GM10248 (cell line): ENCODE data around the gene WDR45B.

Experiments
- CTCF ChIA-PET: fragments of 300-600 bp; sonication (Branson Sonifier 250); formaldehyde crosslinking; extraction: SDS; loops from one replicate; lab custom pipeline; 2021; ENCODE audit warnings: antibody characterized with exemption; lab: Yijun Ruan, JAX
- POLR2A ChIA-PET: fragments of 350-650 bp; sonication (Branson Sonifier 250); formaldehyde crosslinking; extraction: SDS; loops from one replicate; lab custom pipeline; 2020; ENCODE audit warnings: antibody characterized with exemption; lab: Yijun Ruan, JAX
- DNase-seq: peaks from one replicate; pipeline ENCODE4 v3.0.0; 2012; ENCODE audit errors: extremely low spot score
- TF ChIP-seq, protein P1 (sequence below): IDR thresholded peaks from 2 replicates; pipeline ENCODE4 v1.5.1; 2012; ENCODE audit warnings: mild to moderate bottlenecking, low read depth; ENCODE audit errors: extremely low read depth, missing control alignments, control extremely low read depth

The WDR45B gene

DNA sequence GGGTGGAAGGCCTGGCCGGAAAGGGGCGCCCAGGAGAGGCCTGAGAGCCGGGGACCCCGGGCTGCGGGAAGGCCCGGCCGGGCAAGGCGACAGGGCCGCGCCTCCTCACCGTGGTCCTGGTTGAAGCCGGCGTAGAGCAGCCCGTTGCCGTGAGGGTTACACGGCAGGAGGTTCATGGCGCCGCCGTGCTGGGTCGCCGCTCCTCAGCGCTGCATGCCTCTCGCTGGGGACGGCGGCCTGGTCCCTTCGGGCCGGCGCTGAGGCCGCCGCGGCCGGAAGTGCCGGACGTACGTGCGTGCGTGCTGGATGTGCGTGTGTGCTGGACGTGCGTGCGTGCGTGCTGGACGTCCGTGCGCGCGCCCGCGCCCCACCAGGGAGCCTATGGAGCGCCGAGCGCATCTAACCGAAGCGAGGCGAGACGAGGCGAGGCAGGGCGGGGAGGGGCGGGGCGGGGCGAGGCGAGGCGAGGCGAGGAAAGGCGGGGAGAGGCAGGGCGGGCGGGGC lies at the start of gene WDR45B:
WDR45B (minus strand) TSS at position 280 of the 504 bp plus-strand sequence; CDS start at position 176, 104 bp downstream.
- ChIA-PET CTCF (interaction anchor here (0.7 kb wide), 1 partner anchor 20 kb away, joined by 3 read pairs; no protein-coding TSS in a partner anchor), POLR2A (no interaction called here)
- TF ChIP-seq, protein P1, sequence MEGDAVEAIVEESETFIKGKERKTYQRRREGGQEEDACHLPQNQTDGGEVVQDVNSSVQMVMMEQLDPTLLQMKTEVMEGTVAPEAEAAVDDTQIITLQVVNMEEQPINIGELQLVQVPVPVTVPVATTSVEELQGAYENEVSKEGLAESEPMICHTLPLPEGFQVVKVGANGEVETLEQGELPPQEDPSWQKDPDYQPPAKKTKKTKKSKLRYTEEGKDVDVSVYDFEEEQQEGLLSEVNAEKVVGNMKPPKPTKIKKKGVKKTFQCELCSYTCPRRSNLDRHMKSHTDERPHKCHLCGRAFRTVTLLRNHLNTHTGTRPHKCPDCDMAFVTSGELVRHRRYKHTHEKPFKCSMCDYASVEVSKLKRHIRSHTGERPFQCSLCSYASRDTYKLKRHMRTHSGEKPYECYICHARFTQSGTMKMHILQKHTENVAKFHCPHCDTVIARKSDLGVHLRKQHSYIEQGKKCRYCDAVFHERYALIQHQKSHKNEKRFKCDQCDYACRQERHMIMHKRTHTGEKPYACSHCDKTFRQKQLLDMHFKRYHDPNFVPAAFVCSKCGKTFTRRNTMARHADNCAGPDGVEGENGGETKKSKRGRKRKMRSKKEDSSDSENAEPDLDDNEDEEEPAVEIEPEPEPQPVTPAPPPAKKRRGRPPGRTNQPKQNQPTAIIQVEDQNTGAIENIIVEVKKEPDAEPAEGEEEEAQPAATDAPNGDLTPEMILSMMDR: no peak
- DNase-seq: peak; percentile 99

DNA sequence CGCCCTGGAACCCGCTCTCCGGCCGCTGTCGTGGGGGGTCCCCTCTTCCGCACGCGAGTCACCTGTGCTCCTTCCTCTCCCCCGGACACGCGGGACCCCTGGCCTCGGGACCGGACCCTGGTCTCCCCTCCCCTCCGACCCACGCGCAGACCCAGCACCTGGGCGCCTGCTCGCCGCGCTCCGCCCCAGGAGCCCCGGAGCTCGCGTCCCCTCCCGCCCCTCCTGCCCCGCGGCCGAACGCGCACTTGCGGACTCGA lies 49.5 kb upstream of the WDR45B start:
- TF ChIP-seq, protein P1: no peak
- POLR2A ChIA-PET: interaction anchor here (1.6 kb wide), 1 partner anchor 18 kb away, joined by 7 read pairs; no protein-coding TSS in a partner anchor
- CTCF ChIA-PET: interaction anchor here (0.9 to 2.1 kb wide), 2 partner anchors 14 to 31 kb away, joined by 3 to 4 read pairs; no protein-coding TSS in a partner anchor
- DNase-seq: no peak

DNA sequence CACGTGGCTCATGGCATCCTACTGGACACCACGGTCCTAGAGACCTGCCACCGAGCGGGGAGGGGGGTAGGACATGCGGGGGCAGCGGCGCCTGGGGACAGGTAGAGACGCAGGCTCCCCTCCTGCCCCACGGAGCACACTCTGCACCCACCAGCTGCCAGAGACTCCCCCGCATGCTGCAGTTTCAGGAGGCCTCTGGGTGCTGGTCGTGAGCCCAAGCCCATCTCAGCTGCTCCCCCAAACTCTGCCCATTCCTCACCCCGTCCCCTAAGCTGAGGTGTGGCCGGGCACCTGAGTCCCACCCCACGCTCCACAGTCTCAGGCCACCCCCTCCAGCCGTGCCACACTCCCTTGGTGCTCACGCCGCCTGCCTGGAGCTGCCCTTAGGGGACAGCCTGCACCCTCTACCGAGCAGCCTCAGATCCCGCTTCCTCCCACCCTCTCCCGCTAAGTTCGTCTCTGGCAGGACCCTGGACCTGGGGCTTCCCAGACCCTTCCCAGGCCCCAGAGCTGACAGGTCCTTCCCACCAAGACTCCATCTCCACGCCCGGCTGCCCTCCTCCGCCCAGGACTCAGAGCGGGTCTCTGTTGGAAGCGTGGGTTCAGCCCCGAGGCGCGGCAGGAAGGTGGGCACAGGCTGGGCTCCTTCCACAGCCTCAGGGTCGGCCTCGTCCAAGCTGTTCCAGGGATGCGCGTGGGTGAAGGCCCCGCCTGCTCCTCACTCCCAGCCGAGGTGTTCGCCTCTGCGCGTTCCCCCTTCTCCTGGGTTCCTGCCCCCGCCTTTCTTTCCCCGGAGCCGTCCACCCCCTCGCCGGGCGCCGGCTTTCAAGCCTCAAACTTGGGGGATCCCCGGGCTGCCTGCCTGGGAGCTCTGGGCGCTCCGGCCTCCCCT lies 48.9 kb upstream of the WDR45B start:
- peak; percentile 56 for DNase-seq
- ChIA-PET POLR2A (interaction anchor here (1.6 kb wide), 1 partner anchor 18 kb away, joined by 7 read pairs; no protein-coding TSS in a partner anchor), CTCF (interaction anchor here (0.9 to 2.1 kb wide), 2 partner anchors 15 to 32 kb away, joined by 3 to 4 read pairs; no protein-coding TSS in a partner anchor)

DNA sequence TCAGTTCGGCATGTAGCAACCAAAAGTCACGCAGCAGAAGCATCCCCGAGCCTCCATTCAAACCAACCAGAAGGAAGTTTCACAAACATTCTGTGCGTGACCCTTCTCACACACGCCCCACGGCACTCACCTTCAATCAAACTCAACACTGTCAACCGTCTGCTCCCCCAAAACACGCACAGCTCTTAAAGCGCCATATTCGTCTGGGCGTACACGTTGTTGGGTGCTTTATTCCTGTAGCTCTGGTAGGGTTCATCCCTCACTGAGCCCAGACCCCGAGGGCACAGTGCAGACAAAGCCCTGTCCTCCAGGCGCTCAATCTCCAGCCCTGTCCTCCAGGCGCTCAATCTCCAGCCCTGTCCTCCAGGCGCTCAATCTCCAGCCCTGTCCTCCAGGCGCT lies 48.0 kb upstream of the WDR45B start:
- POLR2A ChIA-PET: no interaction called here
- CTCF ChIA-PET: no interaction called here
- TF ChIP-seq, protein P1: no peak
- no peak for DNase-seq

More for the DNA sequence above, 48.9 kb upstream of the WDR45B start:
- TF ChIP-seq, protein P1: no peak

DNA sequence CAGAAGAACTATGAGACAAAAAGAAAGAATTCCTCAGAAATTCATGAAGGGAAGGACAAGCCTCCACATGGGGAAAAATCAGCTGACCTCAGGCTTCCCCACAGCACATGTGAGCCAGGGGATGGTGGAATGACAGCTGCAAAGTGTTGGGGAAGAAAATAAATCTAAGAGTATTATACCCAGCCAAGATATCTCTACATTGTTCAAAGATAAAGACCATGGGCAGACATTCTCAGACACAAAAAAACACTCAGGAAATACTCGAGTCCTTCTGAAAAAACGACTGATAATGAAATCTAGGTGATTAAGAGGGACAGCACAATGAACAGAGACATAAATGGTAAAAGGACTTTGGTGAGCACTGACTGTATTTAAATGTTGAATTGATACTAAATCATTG lies 46.4 kb upstream of the WDR45B start:
- POLR2A ChIA-PET: no interaction called here
- no peak for DNase-seq
- TF ChIP-seq, protein P1: no peak
- CTCF ChIA-PET: interaction anchor here (1.0 kb wide), 1 partner anchor 26 kb away, joined by 3 read pairs; no protein-coding TSS in a partner anchor

DNA sequence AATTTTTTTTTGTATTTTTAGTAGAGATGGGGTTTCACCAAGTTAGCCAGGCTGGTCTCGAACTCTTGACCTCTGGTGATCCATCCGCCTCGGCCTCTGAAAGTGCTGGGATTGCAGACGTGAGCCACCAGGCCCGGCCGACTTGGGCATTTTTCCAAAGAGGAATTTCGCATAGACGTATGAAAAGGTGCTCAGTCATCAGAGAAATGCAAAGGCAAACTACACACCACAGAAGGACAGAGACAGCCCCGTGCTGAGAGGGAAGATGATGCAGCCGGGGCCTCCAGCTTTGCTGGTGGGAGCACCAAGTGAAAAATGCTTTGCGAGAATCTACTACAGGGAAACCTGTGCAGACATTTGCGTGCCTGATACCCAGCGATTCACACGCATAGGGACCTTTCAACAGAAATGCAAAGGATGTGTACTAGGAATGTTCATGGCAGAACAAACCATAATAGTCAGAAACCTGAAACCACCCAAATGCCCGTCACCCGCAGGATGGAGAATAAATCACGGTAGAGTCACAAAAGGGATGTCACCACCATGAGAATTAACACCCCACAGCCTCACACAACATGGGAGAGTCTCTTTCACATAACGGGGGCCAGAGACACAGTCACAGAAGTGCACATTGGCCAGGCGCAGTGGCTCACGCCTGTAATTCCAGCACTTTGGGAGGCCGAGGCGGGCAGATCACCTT lies 45.1 kb upstream of the WDR45B start:
- ChIA-PET POLR2A (no interaction called here), CTCF (no interaction called here)
- TF ChIP-seq, protein P1: no peak
- no peak for DNase-seq
